CD8-positive, alpha-beta memory T cell (primary cell): ENCODE measurements around the gene ATP5MK. TPM values are rescaled to one million over a fixed set of nuclear protein-coding genes. Genes with fewer than 3 reads are reported as not detected.
A peak's percentile ranks its signal among the peaks of the same experiment; 100 is the strongest.

ENCODE experiments used
- CTCF ChIA-PET: fragments of 350-600 bp; sonication (Branson Sonifier 250); formaldehyde crosslinking; loops from one replicate; lab custom pipeline; 2021; ENCODE audit warnings: antibody characterized with exemption; lab: Charles Lee
- POLR2A ChIA-PET: fragments of 350-600 bp; sonication (Branson Sonifier 250); formaldehyde crosslinking; loops from one replicate; lab custom pipeline; 2021; ENCODE audit warnings: antibody characterized with exemption; lab: Charles Lee
- DNase-seq, 5 donors: peaks; one replicate each; pipeline versions ENCODE4 v3.0.0 to v3.0.0-alpha.2; 2020 to 2022; ENCODE audit warnings: mixed read lengths in 1 of 5
- H3K27ac ChIP-seq: one replicate; pipeline ENCODE4 v1.7.0; 2013; ENCODE audit warnings: low read depth, mild to moderate bottlenecking, low read length, moderate library complexity
- H3K27me3 ChIP-seq: 2 replicates; pipeline ENCODE4 v1.7.0; 2013; ENCODE audit warnings: low read length, mild to moderate bottlenecking; ENCODE audit not compliant: insufficient read depth, poor library complexity, severe bottlenecking
- H3K36me3 ChIP-seq: 2 replicates; pipeline ENCODE4 v1.7.0; 2013; ENCODE audit warnings: mild to moderate bottlenecking, low read length, moderate library complexity; ENCODE audit not compliant: insufficient read depth
- H3K4me1 ChIP-seq: 2 replicates; pipeline ENCODE4 v1.7.0; 2013; ENCODE audit warnings: mild to moderate bottlenecking, low read length, moderate library complexity; ENCODE audit not compliant: insufficient read depth
- H3K4me3 ChIP-seq: 2 replicates; pipeline ENCODE4 v1.7.0; 2013; ENCODE audit warnings: mild to moderate bottlenecking, low read length
- H3K9me3 ChIP-seq: 2 replicates; pipeline ENCODE4 v1.7.0; 2013; ENCODE audit warnings: mild to moderate bottlenecking, low read length
- H3K27ac Mint-ChIP-seq, 8 donors: one replicate each; pipeline ENCODE4 v1.8.0; 2020 to 2021; ENCODE audit warnings: mixed read lengths in 8 of 8, mild to moderate bottlenecking in 6 of 8, inconsistent platforms in 3 of 8, moderate library complexity in 3 of 8
- H3K27me3 Mint-ChIP-seq, 2 donors: one replicate each; pipeline ENCODE4 v1.8.0; 2020 to 2021; ENCODE audit warnings: mixed read lengths in 2 of 2, mild to moderate bottlenecking in 1 of 2, moderate library complexity in 1 of 2
- H3K36me3 Mint-ChIP-seq, 3 donors: one replicate each; pipeline ENCODE4 v1.8.0; 2020 to 2021; ENCODE audit warnings: mixed read lengths in 3 of 3, inconsistent platforms in 1 of 3, mild to moderate bottlenecking in 1 of 3
- H3K4me1 Mint-ChIP-seq, 3 donors: one replicate each; pipeline ENCODE4 v1.8.0; 2020 to 2021; ENCODE audit warnings: mixed read lengths in 3 of 3, inconsistent platforms in 1 of 3, mild to moderate bottlenecking in 1 of 3
- H3K4me3 Mint-ChIP-seq, 7 donors: one replicate each; pipeline ENCODE4 v1.8.0; 2020 to 2021; ENCODE audit warnings: mixed read lengths in 7 of 7, mild to moderate bottlenecking in 6 of 7, moderate library complexity in 4 of 7, inconsistent platforms in 2 of 7
- H3K9me3 Mint-ChIP-seq, 5 donors: one replicate each; pipeline ENCODE4 v1.8.0; 2020 to 2022; ENCODE audit warnings: mixed read lengths in 5 of 5, mild to moderate bottlenecking in 3 of 5, moderate library complexity in 2 of 5, inconsistent platforms in 1 of 5
- polyA plus RNA-seq: library from polyadenylated mRNA; unstranded; fragments of 300-500 nt; fragmentation: Illumina TruSeq; gene quantifications from one replicate; pipeline ENCODE4 v1.2.3, GENCODE V29; 2021
- total RNA-seq, 2 experiments: library from RNA; stranded (reverse); gene quantifications; one replicate each; pipeline ENCODE4 v1.2.3, GENCODE V29; 2021

Gene ATP5MK
- total and polyA plus RNA-seq, 3 experiments from 2014 or later = 438 to 553 (median 454) TPM

DNA sequence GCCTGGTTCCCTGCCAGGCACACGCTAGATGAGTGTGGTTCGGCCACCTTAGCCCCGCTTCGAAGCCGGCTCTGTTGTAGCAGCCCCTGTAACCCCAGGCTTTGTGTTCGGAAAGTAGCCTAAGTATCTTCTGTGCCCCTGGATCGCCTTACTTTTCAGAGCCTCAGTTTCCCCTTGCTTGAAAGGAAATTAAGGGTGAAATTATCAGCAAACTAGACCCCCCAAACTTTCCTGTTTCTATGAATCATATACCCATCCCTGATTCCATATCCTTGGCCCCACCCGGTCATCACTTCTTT is 463 bp upstream of the ATP5MK start:
- H3K4me1 ChIP-seq = peaks cover 43% of the 10 kb centered on the region
- peak overlapping the region; percentile 96 for H3K4me3 ChIP-seq
- ChIA-PET POLR2A (interaction anchor here (0.5 kb wide), 1 partner anchor 49 kb away, joined by 10 read pairs; no protein-coding TSS in a partner anchor), CTCF (no interaction called here)
- no peaks in the 10 kb centered on the region for H3K9me3 ChIP-seq
- no peak for DNase-seq
- peaks cover 18% of the 10 kb centered on the region for H3K36me3 ChIP-seq
- peaks cover 0 to 66% (median 5%) of the 10 kb centered on the region in 3 donors for H3K36me3 Mint-ChIP-seq
- H3K4me3 Mint-ChIP-seq = peak overlapping the region; percentile 92 to 99 (median 98)
- H3K4me1 Mint-ChIP-seq = peaks cover 55 to 66% (median 65%) of the 10 kb centered on the region in 3 donors
- peak overlapping the region; percentile 76 for H3K27ac ChIP-seq
- H3K9me3 Mint-ChIP-seq = no peaks in the 10 kb centered on the region
- H3K27me3 Mint-ChIP-seq = no peaks in the 10 kb centered on the region
- peak overlapping the region; percentile 72 to 97 (median 96) for H3K27ac Mint-ChIP-seq
- no peaks in the 10 kb centered on the region for H3K27me3 ChIP-seq

DNA sequence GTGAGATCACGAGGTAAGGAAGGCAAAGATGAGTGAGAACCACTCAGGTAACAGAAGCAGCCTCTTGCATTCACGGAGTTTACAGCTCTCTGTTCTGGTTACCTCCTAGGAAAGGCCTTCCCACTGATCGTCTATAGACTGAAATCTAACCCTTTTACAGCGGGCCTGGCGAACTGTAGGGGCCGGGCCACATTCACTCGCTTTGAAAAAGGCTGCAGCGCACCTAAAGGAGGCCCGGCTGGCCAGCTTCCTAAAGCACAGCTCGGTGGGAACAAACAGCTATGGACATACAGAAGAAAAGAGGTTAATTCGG is 565 bp downstream of the ATP5MK start:
- peaks cover 55 to 66% (median 65%) of the 10 kb centered on the region in 3 donors for H3K4me1 Mint-ChIP-seq
- H3K27ac ChIP-seq = peak overlapping the region; percentile 76
- H3K36me3 Mint-ChIP-seq = peaks cover 0 to 68% (median 5%) of the 10 kb centered on the region in 3 donors
- H3K4me3 Mint-ChIP-seq = peak overlapping the region; percentile 92 to 99 (median 98)
- peaks cover 21% of the 10 kb centered on the region for H3K36me3 ChIP-seq
- H3K9me3 ChIP-seq = no peaks in the 10 kb centered on the region
- no peaks in the 10 kb centered on the region for H3K27me3 ChIP-seq
- no peaks in the 10 kb centered on the region for H3K27me3 Mint-ChIP-seq
- H3K27ac Mint-ChIP-seq = peak overlapping the region; percentile 72 to 97 (median 94)
- H3K9me3 Mint-ChIP-seq = no peaks in the 10 kb centered on the region
- ChIA-PET POLR2A (interaction anchor here (0.7 to 1.2 kb wide), 2 partner anchors 27 to 28 kb away, joined by 3 read pairs; partner anchors contain the start of gene TAF5), CTCF (interaction anchor here (0.8 to 1.0 kb wide), 2 partner anchors 22 to 27 kb away, joined by 3 read pairs; no protein-coding TSS in a partner anchor)
- peak overlapping the region; percentile 96 for H3K4me3 ChIP-seq
- peak in 1 of 5 donors; percentile 10 for DNase-seq
- H3K4me1 ChIP-seq = peaks cover 43% of the 10 kb centered on the region

DNA sequence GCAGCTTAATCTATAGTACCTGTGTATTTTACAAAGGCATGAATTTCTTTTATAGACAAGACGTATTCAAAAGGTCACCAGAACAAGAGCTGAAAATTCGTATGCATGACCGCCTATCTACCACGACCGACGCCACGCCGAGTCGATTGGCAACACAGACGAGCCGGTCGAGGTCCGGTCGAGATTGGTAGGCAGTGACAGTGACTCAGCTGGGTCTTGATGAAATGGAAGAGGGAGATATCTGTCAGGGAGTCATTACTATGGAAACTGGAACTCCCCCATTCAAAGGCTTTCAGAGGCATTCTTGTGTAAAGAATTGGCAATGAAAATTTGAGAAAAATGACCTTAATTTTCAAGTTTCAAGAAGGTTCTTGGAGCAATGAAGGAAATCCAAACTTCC is 2.1 kb downstream of the ATP5MK start:
- DNase-seq = no peak
- peaks cover 8% of the 10 kb centered on the region for H3K36me3 ChIP-seq
- Mint-ChIP-seq H3K9me3 (no peaks in the 10 kb centered on the region), H3K4me1 (peaks cover 53 to 59% (median 58%) of the 10 kb centered on the region in 3 donors), H3K4me3 (peak overlapping the region; percentile 60 to 99 (median 97)), H3K27ac (peak overlapping the region in 4 of 8 donors; percentile 45 to 83 (median 66)), H3K36me3 (peaks cover 0 to 64% (median 1%) of the 10 kb centered on the region in 3 donors), H3K27me3 (no peaks in the 10 kb centered on the region)
- no peak overlapping the region for H3K27ac ChIP-seq
- no peak overlapping the region for H3K4me3 ChIP-seq
- ChIA-PET CTCF (interaction anchor here (1.4 kb wide), 1 partner anchor 91 kb away, joined by 3 read pairs; no protein-coding TSS in a partner anchor), POLR2A (interaction anchor here (0.6 kb wide), 1 partner anchor 26 kb away, joined by 8 read pairs; no protein-coding TSS in a partner anchor)
- H3K27me3 ChIP-seq = no peaks in the 10 kb centered on the region
- H3K4me1 ChIP-seq = peaks cover 43% of the 10 kb centered on the region
- no peaks in the 10 kb centered on the region for H3K9me3 ChIP-seq

- peaks cover 9% of the 10 kb centered on the region for H3K36me3 ChIP-seq
- POLR2A ChIA-PET = no interaction called here
Observed at GRCh38 chr10:103382769-103383168, 13.5 kb downstream of the ATP5MK start.

DNA sequence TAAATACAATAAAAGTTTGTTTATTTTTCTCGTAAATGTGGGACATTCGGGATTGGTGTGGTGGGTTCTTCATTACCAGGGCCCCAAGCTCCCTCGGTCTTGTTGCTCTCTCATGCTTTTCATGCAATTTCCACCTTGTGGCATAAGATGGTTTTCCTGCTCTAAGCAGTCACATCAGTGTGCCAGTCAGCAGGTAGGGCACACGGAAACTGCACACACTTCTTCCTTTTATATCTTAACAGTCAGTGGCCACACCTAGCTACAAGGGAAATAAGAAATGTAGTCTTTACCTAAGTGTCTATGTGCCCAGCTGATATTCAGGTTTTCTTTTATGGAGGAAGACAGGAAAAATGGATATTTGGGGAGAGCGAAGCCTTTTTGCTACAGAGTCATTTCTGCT is 22.0 kb downstream of the ATP5MK start:
- Histone ChIP-seq H3K36me3 (peaks cover 4% of the 10 kb centered on the region), H3K27ac (no peak overlapping the region), H3K4me1 (peaks cover 13% of the 10 kb centered on the region), H3K27me3 (no peaks in the 10 kb centered on the region), H3K9me3 (no peaks in the 10 kb centered on the region), H3K4me3 (no peak overlapping the region)
- H3K27me3 Mint-ChIP-seq = no peaks in the 10 kb centered on the region
- no peak for DNase-seq
- POLR2A ChIA-PET = no interaction called here
- H3K9me3 Mint-ChIP-seq = no peaks in the 10 kb centered on the region
- peaks cover 13 to 23% (median 16%) of the 10 kb centered on the region in 3 donors for H3K4me1 Mint-ChIP-seq
- H3K36me3 Mint-ChIP-seq = peaks cover 0 to 54% (median 18%) of the 10 kb centered on the region in 3 donors
- H3K27ac Mint-ChIP-seq = peak overlapping the region in 1 of 8 donors; percentile 67
- CTCF ChIA-PET = no interaction called here
- no peak overlapping the region for H3K4me3 Mint-ChIP-seq

More at GRCh38 chr10:103382769-103383168, 13.5 kb downstream of the ATP5MK start:
- Mint-ChIP-seq H3K36me3 (peaks cover 0 to 68% (median 17%) of the 10 kb centered on the region in 3 donors), H3K27ac (peak overlapping the region in 2 of 8 donors; percentile 40 to 94), H3K9me3 (no peaks in the 10 kb centered on the region), H3K4me1 (no peaks in the 10 kb centered on the region), H3K27me3 (no peaks in the 10 kb centered on the region), H3K4me3 (no peak overlapping the region)
- CTCF ChIA-PET = interaction anchor here (1.7 kb wide), 1 partner anchor 33 kb away, joined by 4 read pairs; no protein-coding TSS in a partner anchor
- Histone ChIP-seq H3K27me3 (no peaks in the 10 kb centered on the region), H3K4me1 (no peaks in the 10 kb centered on the region), H3K4me3 (no peak overlapping the region), H3K27ac (no peak overlapping the region), H3K9me3 (no peaks in the 10 kb centered on the region)
- no peak for DNase-seq

GRCh38 chr10:103373544-103373943 is 22.7 kb downstream of the ATP5MK start:
- no peak overlapping the region for H3K4me3 ChIP-seq
- CTCF ChIA-PET = no interaction called here
- no peak overlapping the region for H3K27ac ChIP-seq
- Mint-ChIP-seq H3K27me3 (no peaks in the 10 kb centered on the region), H3K4me1 (peaks cover 14 to 30% (median 18%) of the 10 kb centered on the region in 3 donors), H3K4me3 (no peak overlapping the region), H3K9me3 (no peaks in the 10 kb centered on the region), H3K27ac (peak overlapping the region in 4 of 8 donors; percentile 0 to 83 (median 38)), H3K36me3 (peaks cover 0 to 50% (median 18%) of the 10 kb centered on the region in 3 donors)
- H3K36me3 ChIP-seq = peaks cover 4% of the 10 kb centered on the region
- no peaks in the 10 kb centered on the region for H3K9me3 ChIP-seq
- POLR2A ChIA-PET = no interaction called here
- no peak for DNase-seq
- H3K4me1 ChIP-seq = peaks cover 17% of the 10 kb centered on the region
- no peaks in the 10 kb centered on the region for H3K27me3 ChIP-seq

- Histone ChIP-seq H3K27me3 (no peaks in the 10 kb centered on the region), H3K4me3 (peak within 1 kb of the TSS; percentile 70), H3K36me3 (no peaks in the 10 kb centered on the region), H3K27ac (peak within 1 kb of the TSS; percentile 55), H3K4me1 (peaks cover 14% of the 10 kb centered on the region), H3K9me3 (no peaks in the 10 kb centered on the region)
- CTCF ChIA-PET = interaction anchor here (0.5 to 0.9 kb wide), 3 partner anchors 16 to 173 kb away, joined by 3 to 4 read pairs (median 3); no protein-coding TSS in a partner anchor
- Mint-ChIP-seq H3K9me3 (no peaks in the 10 kb centered on the region), H3K4me3 (peak within 1 kb of the TSS; percentile 91 to 99 (median 95)), H3K4me1 (peaks cover 19 to 30% (median 28%) of the 10 kb centered on the region in 3 donors), H3K27ac (peak within 1 kb of the TSS; percentile 77 to 96 (median 94)), H3K27me3 (no peaks in the 10 kb centered on the region), H3K36me3 (peaks cover 0 to 12% (median 0%) of the 10 kb centered on the region in 3 donors)
- peak; percentile 79 to 93 (median 90) for DNase-seq
- POLR2A ChIA-PET = interaction anchor here (0.5 to 2.2 kb wide), 10 partner anchors 11 to 1284 kb away, joined by 3 to 21 read pairs (median 4); partner anchors contain the start of gene PCGF6
Observed at GRCh38 chr10:103367782-103368518, 28.3 kb downstream of the ATP5MK start, which contains the start of gene TAF5. Gene TAF5, plus strand, starts transcription at chr10:103367976. Its CDS starts 14 bp downstream, at chr10:103367990.
